Endothelial cell of umbilical vein (primary cell): ENCODE data around the gene AGAP2. TPM values are rescaled to one million over a fixed set of nuclear protein-coding genes. Genes with fewer than 3 reads are reported as not detected.
"Not testable (repeated sequence)": the region's sequence is repeated elsewhere in the genome, so short reads cannot be mapped to it uniquely, and the experiment has no call there.

Experiments
- BruUV-seq: library from RNA; stranded (reverse); fragments of 400-500 nt; replicated peaks from 2 replicates; lab custom pipeline; 2021; lab: Mats Ljungman, UMichigan
- CTCF ChIA-PET: fragments of 300-600, 350-600 bp; sonication (Branson Sonifier 250); formaldehyde crosslinking; loops from one replicate; lab custom pipeline; 2021; ENCODE audit warnings: antibody characterized with exemption, inconsistent platforms; lab: Charles Lee
- POLR2A ChIA-PET: fragments of 300-600, 350-600 bp; sonication (Branson Sonifier 250); formaldehyde crosslinking; loops from one replicate; lab custom pipeline; 2021; ENCODE audit warnings: antibody characterized with exemption, inconsistent platforms; lab: Charles Lee
- DNase-seq: peaks from one replicate; pipeline ENCODE4 v3.0.0-alpha.2; 2011; ENCODE audit warnings: low read depth, low spot score
- FAIRE-seq: peaks from 2 replicates; lab custom pipeline; 2011; peaks lifted over from hg19 to GRCh38; lab: Jason Lieb, UNC
- H2AFZ ChIP-seq: 2 replicates; pipeline ENCODE4 v1.6.0; 2012; ENCODE audit warnings: low read depth, low read length, control low read depth, inconsistent platforms
- H3K27ac ChIP-seq: 2 replicates; pipeline ENCODE4 v1.5.1; 2011; ENCODE audit warnings: low read depth, mild to moderate bottlenecking, control low read depth, low read length, moderate library complexity; ENCODE audit not compliant: insufficient read depth
- H3K27me3 ChIP-seq, 2 experiments: 2 replicates each; pipeline versions ENCODE4 v1.6.0 to v1.6.1; 2011; ENCODE audit warnings: low read length in 2 of 2, mixed read lengths in 1 of 2; ENCODE audit not compliant: control insufficient read depth in 2 of 2, insufficient read depth in 2 of 2
- H3K36me3 ChIP-seq, 2 experiments: 2 replicates in 1 of 2; 3 replicates in 1 of 2; pipeline ENCODE4 v1.5.1; 2011; ENCODE audit warnings: low read length in 2 of 2, mild to moderate bottlenecking in 1 of 2, moderate library complexity in 1 of 2; ENCODE audit not compliant: control insufficient read depth in 2 of 2, insufficient read depth in 2 of 2; ENCODE audit errors: extremely low read depth in 1 of 2
- H3K4me1 ChIP-seq: 3 replicates; pipeline ENCODE4 v1.5.1; 2011; ENCODE audit warnings: mild to moderate bottlenecking, low read length; ENCODE audit not compliant: control insufficient read depth, insufficient read depth; ENCODE audit errors: extremely low read depth
- H3K4me2 ChIP-seq: 2 replicates; pipeline ENCODE4 v1.6.1; 2011; ENCODE audit warnings: low read length, control low read depth, mixed read lengths; ENCODE audit not compliant: insufficient read depth
- H3K4me3 ChIP-seq, 3 experiments: fragments of 200-600 bp in 1 of 3; sonication (generic), shearing (Covaris generic) in 1 of 3; replicated peaks in 1 of 3; 2 replicates each; pipeline ENCODE4 v1.5.1; 2011 to 2016; ENCODE audit warnings: control low read depth in 3 of 3, low read length in 3 of 3, mild to moderate bottlenecking in 2 of 3, inconsistent platforms in 1 of 3, low read depth in 1 of 3, moderate library complexity in 1 of 3; ENCODE audit not compliant: insufficient read depth in 1 of 3
- H3K79me2 ChIP-seq: 2 replicates; pipeline ENCODE4 v1.6.0; 2012; ENCODE audit warnings: low read length, inconsistent platforms; ENCODE audit not compliant: control insufficient read depth, insufficient read depth
- H3K9ac ChIP-seq: replicated peaks from 2 replicates; pipeline ENCODE3; 2011; ENCODE audit warnings: low read length, control low read depth; ENCODE audit not compliant: insufficient read depth; ENCODE audit errors: extremely low read depth
- H3K9me1 ChIP-seq: replicated peaks from 3 replicates; pipeline ENCODE4 v1.6.0; 2011; ENCODE audit warnings: mild to moderate bottlenecking, low read length; ENCODE audit not compliant: control insufficient read depth, insufficient read depth; ENCODE audit errors: extremely low read depth
- H3K9me3 ChIP-seq: replicated peaks from 2 replicates; pipeline ENCODE4 v1.5.1; 2012; ENCODE audit warnings: low read length, inconsistent platforms; ENCODE audit not compliant: control insufficient read depth, insufficient read depth
- H4K20me1 ChIP-seq: replicated peaks from 2 replicates; pipeline ENCODE3; 2011; ENCODE audit warnings: mild to moderate bottlenecking, low read length; ENCODE audit not compliant: control insufficient read depth, insufficient read depth; ENCODE audit errors: extremely low read depth
- CTCF ChIP-seq, 2 donors: IDR thresholded peaks; 1 replicate in 1 of 2; 2 replicates in 1 of 2; pipeline ENCODE4 v1.5.1; 2011; ENCODE audit warnings: low read length in 2 of 2, mild to moderate bottlenecking in 2 of 2, moderate library complexity in 2 of 2, control low read depth in 1 of 2, inconsistent platforms in 1 of 2, low read depth in 1 of 2; ENCODE audit not compliant: insufficient read depth in 1 of 2; ENCODE audit errors: extremely low read depth in 1 of 2
- EZH2 ChIP-seq: IDR thresholded peaks from 2 replicates; pipeline ENCODE4 v1.6.1; 2012; ENCODE audit warnings: borderline replicate concordance, low read depth, mild to moderate bottlenecking, moderate library complexity, low read length, inconsistent platforms; ENCODE audit not compliant: severe bottlenecking
- FOS ChIP-seq: IDR thresholded peaks from 2 replicates; pipeline ENCODE4 v1.6.1; 2011; ENCODE audit warnings: mild to moderate bottlenecking, low read length, moderate library complexity, borderline replicate concordance; ENCODE audit not compliant: insufficient read depth
- GATA2 ChIP-seq: IDR thresholded peaks from 2 replicates; pipeline ENCODE4 v1.7.0; 2011; ENCODE audit warnings: low read depth, mild to moderate bottlenecking, moderate library complexity, mixed read lengths, low read length; ENCODE audit not compliant: insufficient read length, insufficient read depth
- JUN ChIP-seq: IDR thresholded peaks from 2 replicates; pipeline ENCODE4 v1.6.1; 2011; ENCODE audit warnings: borderline replicate concordance, low read depth; ENCODE audit not compliant: insufficient read length, insufficient read depth
- MAX ChIP-seq: IDR thresholded peaks from 2 replicates; pipeline ENCODE4 v1.6.1; 2011; ENCODE audit not compliant: insufficient read depth, insufficient read length
- MYC ChIP-seq: IDR thresholded peaks from one replicate; pipeline ENCODE4 v1.6.1; 2011; ENCODE audit warnings: mild to moderate bottlenecking, low read depth, low read length
- POLR2A ChIP-seq: IDR thresholded peaks from 2 replicates; pipeline ENCODE4 v1.6.1; 2012; ENCODE audit warnings: low read depth, mild to moderate bottlenecking, control low read depth, low read length
- POLR2AphosphoS5 ChIP-seq: IDR thresholded peaks from 2 replicates; pipeline ENCODE4 v1.6.1; 2012; ENCODE audit warnings: low read depth, mild to moderate bottlenecking, control low read depth, low read length, moderate library complexity; ENCODE audit not compliant: insufficient read depth
- dilution Hi-C: fragments of 300-500 bp; cut with MboI; formaldehyde crosslinking; loops from one replicate; pipeline ENCODE4 v1.15.0; 2019; ENCODE audit warnings: low sequenced_read_pairs; ENCODE audit not compliant: extremely low pct_ligation_motif_present
- intact Hi-C: fragments of 100-400 bp; cut with micrococcal nuclease; formaldehyde crosslinking; loops from one replicate; pipeline ENCODE4 v1.10.0; 2022
- polyA plus RNA-seq, 4 experiments: library from polyadenylated mRNA; depleted of rRNA in 3 of 4; stranded (reverse) in 3 of 4; unstranded in 1 of 4; fragments of >200 nt; gene quantifications; 2 replicates each; pipeline versions ENCODE4 v1.2.1 to v1.2.3, GENCODE V29; 2011 to 2012; ENCODE audit warnings: missing spikeins in 1 of 4
- total RNA-seq: library from RNA; stranded (reverse); gene quantifications from 2 replicates; pipeline ENCODE4 v1.2.3, GENCODE V29; 2021

The AGAP2 gene
- total and polyA plus RNA-seq, 2 donors (not counting 3 experiments of a cell fraction or from before 2014, with no cell fraction given) = 0.04 to 0.24 TPM

GRCh38 chr12:57775044-57775443, 36.5 kb upstream of the AGAP2 start:
- no peak for FAIRE-seq
- H2AFZ ChIP-seq = no peak overlapping the region
- no peak for DNase-seq
- H3K27me3 ChIP-seq = no peaks in the 10 kb centered on the region
- ChIA-PET CTCF (interaction anchor here (2.0 to 3.0 kb wide), 2 partner anchors 8 to 18 kb away, joined by 7 to 8 read pairs; partner anchors contain the start of gene TSFM), POLR2A (no interaction called here)
- H3K27ac ChIP-seq = no peak overlapping the region
- intact Hi-C loops = no loop called here
- TF ChIP-seq CTCF (IDR thresholded peaks at IDR 0.05; ENCODE audit: extremely low read depth in 1 of 2, insufficient read depth in 1 of 2, low read depth in 1 of 2, low read length in 2 of 2) = no peak
- TF ChIP-seq FOS = no peak
- TF ChIP-seq JUN = no peak
- TF ChIP-seq POLR2A = no peak
- TF ChIP-seq EZH2 = no peak
- no peak for TF ChIP-seq POLR2AphosphoS5
- TF ChIP-seq GATA2 = no peak
- TF ChIP-seq MYC = no peak
- no peak for TF ChIP-seq MAX
- H4K20me1 ChIP-seq = no peaks in the 10 kb centered on the region
- no peaks in the 10 kb centered on the region for H3K36me3 ChIP-seq
- peaks cover 2% of the 10 kb centered on the region for H3K79me2 ChIP-seq
- dilution Hi-C loops = no loop called here
- H3K4me3 ChIP-seq = no peak overlapping the region
- no peaks in the 10 kb centered on the region for H3K9me3 ChIP-seq
- no TSS peak for BruUV-seq
- H3K9me1 ChIP-seq = no peaks in the 10 kb centered on the region
- H3K9ac ChIP-seq = no peak overlapping the region
- no peak overlapping the region for H3K4me2 ChIP-seq
- peaks cover 13% of the 10 kb centered on the region for H3K4me1 ChIP-seq

GRCh38 chr12:57774634-57775033, 36.1 kb upstream of the AGAP2 start:
- CTCF ChIA-PET = interaction anchor here (2.0 to 3.0 kb wide), 2 partner anchors 8 to 18 kb away, joined by 7 to 8 read pairs; partner anchors contain the start of gene TSFM
- not testable (repeated sequence) for FAIRE-seq

More at GRCh38 chr12:57774634-57775033, 36.1 kb upstream of the AGAP2 start:
- BruUV-seq, H2AFZ ChIP-seq, DNase-seq, H3K36me3 ChIP-seq, intact Hi-C loops, H3K4me2 ChIP-seq, H4K20me1 ChIP-seq, H3K4me3 ChIP-seq, H3K9me1 ChIP-seq, H3K27ac ChIP-seq, H3K79me2 ChIP-seq, dilution Hi-C loops, H3K9me3 ChIP-seq, H3K27me3 ChIP-seq, POLR2A ChIA-PET, H3K9ac ChIP-seq: not testable (repeated sequence)
- peaks cover 13% of the 10 kb centered on the region for H3K4me1 ChIP-seq
